Mesodermal cell (in vitro differentiated cells): ENCODE data around the gene CYFIP1.

Experiments
- H3K27ac ChIP-seq: 2 replicates; pipeline ENCODE4 v1.7.0; 2013; ENCODE audit warnings: mild to moderate bottlenecking, low read depth, low read length, moderate library complexity; ENCODE audit not compliant: severe bottlenecking
- H3K36me3 ChIP-seq: 2 replicates; pipeline ENCODE4 v1.7.1; 2013; ENCODE audit warnings: mild to moderate bottlenecking, low read length, moderate library complexity; ENCODE audit not compliant: control insufficient read depth, insufficient read depth
- H3K4me1 ChIP-seq: one replicate; pipeline ENCODE4 v1.7.1; 2013; ENCODE audit warnings: mild to moderate bottlenecking, low read length; ENCODE audit not compliant: insufficient read depth, control insufficient read depth, poor library complexity, severe bottlenecking
- H3K4me3 ChIP-seq: 2 replicates; pipeline ENCODE4 v1.7.0; 2013; ENCODE audit warnings: low read length, control low read depth, mild to moderate bottlenecking; ENCODE audit not compliant: insufficient read depth, poor library complexity, severe bottlenecking; ENCODE audit errors: extremely low read depth
- H3K9me3 ChIP-seq: 2 replicates; pipeline ENCODE4 v1.7.1; 2013; ENCODE audit warnings: mild to moderate bottlenecking, low read length, moderate library complexity; ENCODE audit not compliant: control insufficient read depth
- WGBS, 2 experiments: methylation state at CpG; one replicate each; pipeline ENCODE4 v1.1.5; 2013; ENCODE audit warnings: missing lambda C conversion rate in 2 of 2; ENCODE audit not compliant: insufficient coverage in 2 of 2; 5-methylcytosine and 5-hydroxymethylcytosine counted together

Gene CYFIP1

GRCh38 chr15:22903427-22903826 lies 76.7 kb downstream of the CYFIP1 start:
- Histone ChIP-seq H3K36me3 (peaks cover 82% of the 10 kb centered on the region), H3K27ac (no peak overlapping the region), H3K9me3 (no peaks in the 10 kb centered on the region), H3K4me3 (no peak overlapping the region), H3K4me1 (no peaks in the 10 kb centered on the region)
- WGBS, 2 experiments = 93 to 97% methylated on average over 15 to 18 of the region's 18 CpGs

GRCh38 chr15:22902981-22903380 lies 77.2 kb downstream of the CYFIP1 start:
- no peaks in the 10 kb centered on the region for H3K4me1 ChIP-seq
- WGBS, 2 experiments = 86 to 91% methylated on average over 6 to 10 of the region's 11 CpGs
- no peak overlapping the region for H3K27ac ChIP-seq
- peaks cover 80% of the 10 kb centered on the region for H3K36me3 ChIP-seq
- no peaks in the 10 kb centered on the region for H3K9me3 ChIP-seq
- no peak overlapping the region for H3K4me3 ChIP-seq

- no peaks in the 10 kb centered on the region for H3K4me1 ChIP-seq
- no peak overlapping the region for H3K4me3 ChIP-seq
- WGBS, 2 experiments = 81 to 84% methylated on average over 8 to 12 of the region's 12 CpGs
- H3K36me3 ChIP-seq = peaks cover 80% of the 10 kb centered on the region
- no peak overlapping the region for H3K27ac ChIP-seq
- no peaks in the 10 kb centered on the region for H3K9me3 ChIP-seq
Observed at GRCh38 chr15:22902578-22902977, 77.6 kb downstream of the CYFIP1 start.

- Histone ChIP-seq H3K4me3 (no peak overlapping the region), H3K9me3 (no peaks in the 10 kb centered on the region), H3K27ac (no peak overlapping the region), H3K36me3 (peaks cover 77% of the 10 kb centered on the region), H3K4me1 (no peaks in the 10 kb centered on the region)
- 97 to 98% methylated on average over 6 to 9 of the region's 11 CpGs for WGBS, 2 experiments
Observed at GRCh38 chr15:22902046-22902445, 78.1 kb downstream of the CYFIP1 start.

GRCh38 chr15:22895465-22896190 lies 84.5 kb downstream of the CYFIP1 start:
- H3K4me3 ChIP-seq = no peak overlapping the region
- H3K4me1 ChIP-seq = peaks cover 3% of the 10 kb centered on the region
- H3K36me3 ChIP-seq = peaks cover 67% of the 10 kb centered on the region
- H3K9me3 ChIP-seq = no peaks in the 10 kb centered on the region
- WGBS, 2 experiments = 95 to 97% methylated on average over 8 to 9 of the region's 10 CpGs
- no peak overlapping the region for H3K27ac ChIP-seq

- H3K36me3 ChIP-seq = peaks cover 57% of the 10 kb centered on the region
- no peak overlapping the region for H3K4me3 ChIP-seq
- H3K4me1 ChIP-seq = peaks cover 3% of the 10 kb centered on the region
- no peak overlapping the region for H3K27ac ChIP-seq
- H3K9me3 ChIP-seq = no peaks in the 10 kb centered on the region
- WGBS, 2 experiments = 97 to 100% methylated on average over 11 to 12 of the region's 13 CpGs
Observed at GRCh38 chr15:22893881-22894280, 86.3 kb downstream of the CYFIP1 start.

- WGBS, 2 experiments = 92 to 96% methylated on average over 11 to 16 of the region's 17 CpGs
- Histone ChIP-seq H3K4me3 (no peak overlapping the region), H3K9me3 (no peaks in the 10 kb centered on the region), H3K27ac (no peak overlapping the region), H3K36me3 (peaks cover 57% of the 10 kb centered on the region), H3K4me1 (peaks cover 7% of the 10 kb centered on the region)
Observed at GRCh38 chr15:22893081-22893480, 87.1 kb downstream of the CYFIP1 start.

- no peaks in the 10 kb centered on the region for H3K9me3 ChIP-seq
- no peak overlapping the region for H3K27ac ChIP-seq
- H3K36me3 ChIP-seq = peaks cover 59% of the 10 kb centered on the region
- peaks cover 10% of the 10 kb centered on the region for H3K4me1 ChIP-seq
- WGBS, 2 experiments = 98 to 100% methylated on average over 3 to 6 of the region's 9 CpGs
- no peak overlapping the region for H3K4me3 ChIP-seq
Observed at GRCh38 chr15:22892333-22892732, 87.8 kb downstream of the CYFIP1 start.

- Histone ChIP-seq H3K4me1 (peaks cover 10% of the 10 kb centered on the region), H3K27ac (no peak overlapping the region), H3K36me3 (peaks cover 66% of the 10 kb centered on the region), H3K9me3 (no peaks in the 10 kb centered on the region), H3K4me3 (no peak overlapping the region)
- WGBS, 2 experiments = 96% methylated on average over 25 to 28 of the region's 33 CpGs
Observed at GRCh38 chr15:22891426-22892210, 88.5 kb downstream of the CYFIP1 start.

- Histone ChIP-seq H3K27ac (no peak overlapping the region), H3K4me1 (peaks cover 7% of the 10 kb centered on the region), H3K4me3 (no peak overlapping the region), H3K36me3 (peaks cover 64% of the 10 kb centered on the region), H3K9me3 (no peaks in the 10 kb centered on the region)
- 97 to 98% methylated on average over 6 to 7 of the region's 11 CpGs for WGBS, 2 experiments
Observed at GRCh38 chr15:22890296-22890695, 89.9 kb downstream of the CYFIP1 start.
